GM21381 (cell line): ENCODE measurements around the gene CRNKL1.

Experiments
- ATAC-seq: cut with Tn5 transposase; IDR thresholded peaks from one replicate; pipeline ENCODE4 v1.9.1; 2021; ENCODE audit warnings: mild to moderate bottlenecking, moderate library complexity; ENCODE audit not compliant: unreplicated experiment

CRNKL1 gene

GRCh38 chr20:19986419-19986818, 65.8 kb downstream of the CRNKL1 start:
- no peak for ATAC-seq
